PC-9 (cell line): ENCODE results near the gene TNF. TPM values are rescaled to one million over a fixed set of nuclear protein-coding genes. Genes with fewer than 3 reads are reported as not detected.

Experiments used
- BruUV-seq: library from RNA; stranded (reverse); fragments of 400-500 nt; replicated peaks from 2 replicates; lab custom pipeline; 2021; lab: Mats Ljungman, UMichigan
- CTCF ChIA-PET: fragments of 300-600 bp; sonication (Branson Sonifier 250); formaldehyde crosslinking; loops from one replicate; lab custom pipeline; 2022; ENCODE audit warnings: antibody characterized with exemption; lab: Charles Lee
- POLR2A ChIA-PET: fragments of 300-600 bp; sonication (Branson Sonifier 250); formaldehyde crosslinking; loops from one replicate; lab custom pipeline; 2022; ENCODE audit warnings: antibody characterized with exemption; ENCODE audit not compliant: unreplicated experiment; lab: Charles Lee
- DNase-seq, 2 experiments: peaks; one replicate each; pipeline versions ENCODE4 v3.0.0 to v3.0.0-alpha.2; 2015 to 2022; ENCODE audit warnings: mixed read lengths in 1 of 2
- H2AFZ ChIP-seq: fragments of 200-600 bp; sonication (generic); 2 replicates; pipeline ENCODE4 v1.8.1; 2017; ENCODE audit warnings: antibody characterized with exemption
- H3F3A ChIP-seq: fragments of 200-600 bp; sonication (generic); 2 replicates; pipeline ENCODE4 v1.8.1; 2017; ENCODE audit warnings: antibody characterized with exemption, mild to moderate bottlenecking, low read depth; ENCODE audit not compliant: insufficient read depth
- H3K27ac ChIP-seq: fragments of 200-600 bp; sonication (generic); 2 replicates; pipeline ENCODE4 v1.6.1; 2016; ENCODE audit warnings: mixed run types
- H3K27me3 ChIP-seq: fragments of 200-600 bp; sonication (generic); 2 replicates; pipeline ENCODE4 v1.6.1; 2016; ENCODE audit warnings: low read depth, mixed run types; ENCODE audit not compliant: insufficient read depth
- H3K36me3 ChIP-seq: fragments of 200-600 bp; sonication (generic); 2 replicates; pipeline ENCODE4 v1.6.1; 2016; ENCODE audit warnings: low read depth, mixed run types
- H3K4me1 ChIP-seq: fragments of 200-600 bp; sonication (generic); replicated peaks from 2 replicates; pipeline ENCODE4 v1.6.1; 2016; ENCODE audit warnings: mixed run types; ENCODE audit not compliant: insufficient read depth
- H3K4me2 ChIP-seq: fragments of 200-600 bp; sonication (generic); 2 replicates; pipeline ENCODE4 v1.6.1; 2017; ENCODE audit warnings: mixed run types
- H3K4me3 ChIP-seq: fragments of 200-600 bp; sonication (generic); 2 replicates; pipeline ENCODE4 v1.6.1; 2016; ENCODE audit warnings: mixed run types
- H3K79me2 ChIP-seq: fragments of 200-600 bp; sonication (generic); 2 replicates; pipeline ENCODE4 v1.6.1; 2017; ENCODE audit warnings: low read depth, mixed run types
- H3K9me2 ChIP-seq: fragments of 200-600 bp; sonication (generic); 2 replicates; pipeline ENCODE4 v1.8.1; 2017; ENCODE audit warnings: mild to moderate bottlenecking; ENCODE audit not compliant: insufficient read depth
- H3K9me3 ChIP-seq: fragments of 200-600 bp; sonication (generic); 2 replicates; pipeline ENCODE4 v1.8.1; 2016; ENCODE audit warnings: low read depth; ENCODE audit not compliant: insufficient read depth
- H4K20me1 ChIP-seq: fragments of 200-600 bp; sonication (generic); 2 replicates; pipeline ENCODE4 v1.8.1; 2017; ENCODE audit not compliant: insufficient read depth
- EZH2 ChIP-seq: fragments of 200-600 bp; sonication (generic); IDR thresholded peaks from 2 replicates; pipeline ENCODE4 v1.8.0; 2017; ENCODE audit warnings: antibody characterized with exemption, low read depth
- intact Hi-C: fragments of 100-400 bp; cut with micrococcal nuclease; formaldehyde crosslinking; loops from one replicate; pipeline ENCODE4 v1.10.0; 2022; ENCODE audit not compliant: unreplicated experiment
- total RNA-seq: library from RNA; stranded (reverse); gene quantifications from 2 replicates; pipeline ENCODE4 v1.2.3, GENCODE V29; 2021
- TF ChIP-seq, protein P1 (sequence below): fragments of 200-600 bp; sonication (generic); conservative IDR thresholded peaks from 2 replicates; pipeline ENCODE4 v1.6.1; 2017; ENCODE audit warnings: mixed run types, antibody characterized with exemption, mild to moderate bottlenecking, moderate library complexity

The TNF gene
- total RNA-seq, 1 experiment from 2014 or later, result not detected

DNA sequence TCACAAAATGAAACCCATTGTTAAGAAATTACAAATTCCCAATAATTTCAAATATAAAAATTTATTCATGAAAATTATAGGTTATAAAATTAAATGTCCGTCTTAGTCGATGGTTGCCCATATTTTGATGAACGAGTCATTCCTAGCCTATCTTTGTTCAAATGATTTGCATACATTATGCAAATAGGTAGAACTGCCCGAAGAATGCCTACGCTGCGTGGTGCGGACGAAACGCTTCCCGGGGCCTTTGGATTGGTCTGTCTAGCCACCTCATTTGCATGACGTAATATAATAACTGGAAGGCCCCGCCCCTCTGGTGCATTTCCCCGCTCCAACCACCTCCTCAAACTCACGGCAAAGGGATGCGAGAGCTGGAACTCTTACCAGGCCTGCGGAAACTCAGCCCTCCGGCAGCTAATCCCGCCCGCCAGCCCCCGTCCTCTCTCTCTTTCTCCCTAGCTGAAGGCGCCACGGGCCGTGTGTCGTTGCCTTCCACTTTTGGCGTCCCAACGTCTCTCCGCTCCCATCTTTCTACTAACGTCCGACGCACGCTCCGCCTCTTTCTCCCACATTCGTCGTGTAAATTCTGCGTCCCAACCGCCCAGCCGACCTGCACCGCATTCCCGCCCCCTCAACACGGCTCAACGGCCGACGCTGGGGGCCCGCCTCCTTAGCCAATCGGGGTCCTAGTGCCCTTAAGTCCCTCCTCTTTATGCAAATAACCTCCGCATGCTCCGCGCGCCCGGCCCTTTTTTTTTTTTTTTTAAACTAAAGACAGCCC lies 44.6 kb downstream of the TNF start:
- BruUV-seq, result TSS peak; percentile 94

GRCh38 chr6:31620586-31621319 lies 45.4 kb downstream of the TNF start, which contains the start of gene PRRC2A:
PRRC2A (plus strand) TSS chr6:31620715; CDS start chr6:31622790, 2,075 bp downstream.
- Histone ChIP-seq H3K9me2 (no peaks in the 10 kb centered on the region), H3K79me2 (peaks cover 49% of the 10 kb centered on the region), H3K27ac (peak within 1 kb of the TSS; percentile 81), H4K20me1 (peaks cover 3% of the 10 kb centered on the region; the same call in 1 of the 2 replicates), H3K4me3 (peak within 1 kb of the TSS; percentile 87), H3K36me3 (peaks cover 36% of the 10 kb centered on the region), H3K27me3 (no peaks in the 10 kb centered on the region), H2AFZ (peak within 1 kb of the TSS; percentile 88), H3K4me2 (peak within 1 kb of the TSS; percentile 87), H3F3A (peaks cover 27% of the 10 kb centered on the region), H3K4me1 (peaks cover 20% of the 10 kb centered on the region), H3K9me3 (no peaks in the 10 kb centered on the region)
- BruUV-seq, result no TSS peak
- CTCF ChIA-PET, result no interaction called here
- no peak for TF ChIP-seq EZH2
- TF ChIP-seq, protein P1, sequence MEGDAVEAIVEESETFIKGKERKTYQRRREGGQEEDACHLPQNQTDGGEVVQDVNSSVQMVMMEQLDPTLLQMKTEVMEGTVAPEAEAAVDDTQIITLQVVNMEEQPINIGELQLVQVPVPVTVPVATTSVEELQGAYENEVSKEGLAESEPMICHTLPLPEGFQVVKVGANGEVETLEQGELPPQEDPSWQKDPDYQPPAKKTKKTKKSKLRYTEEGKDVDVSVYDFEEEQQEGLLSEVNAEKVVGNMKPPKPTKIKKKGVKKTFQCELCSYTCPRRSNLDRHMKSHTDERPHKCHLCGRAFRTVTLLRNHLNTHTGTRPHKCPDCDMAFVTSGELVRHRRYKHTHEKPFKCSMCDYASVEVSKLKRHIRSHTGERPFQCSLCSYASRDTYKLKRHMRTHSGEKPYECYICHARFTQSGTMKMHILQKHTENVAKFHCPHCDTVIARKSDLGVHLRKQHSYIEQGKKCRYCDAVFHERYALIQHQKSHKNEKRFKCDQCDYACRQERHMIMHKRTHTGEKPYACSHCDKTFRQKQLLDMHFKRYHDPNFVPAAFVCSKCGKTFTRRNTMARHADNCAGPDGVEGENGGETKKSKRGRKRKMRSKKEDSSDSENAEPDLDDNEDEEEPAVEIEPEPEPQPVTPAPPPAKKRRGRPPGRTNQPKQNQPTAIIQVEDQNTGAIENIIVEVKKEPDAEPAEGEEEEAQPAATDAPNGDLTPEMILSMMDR, result no peak
- no peak for DNase-seq
- POLR2A ChIA-PET, result interaction anchor here (0.6 to 1.0 kb wide), 4 partner anchors 14 to 80 kb away, joined by 3 to 16 read pairs (median 4); no protein-coding TSS in a partner anchor
- intact Hi-C loops, result loop anchor here (1.0 to 2.0 kb wide), 2 partner anchors 18 to 32 kb away; partner anchors contain the start of gene BAG6

More for the DNA sequence above, 44.6 kb downstream of the TNF start:
- intact Hi-C loops, result loop anchor here (1.0 to 2.0 kb wide), 2 partner anchors 19 to 32 kb away; partner anchors contain the start of gene BAG6
- H3K4me1 ChIP-seq, result peaks cover 23% of the 10 kb centered on the region
- H3K27me3 ChIP-seq, result no peaks in the 10 kb centered on the region
- H3K9me3 ChIP-seq, result no peaks in the 10 kb centered on the region
- H3K79me2 ChIP-seq, result peaks cover 42% of the 10 kb centered on the region
- H2AFZ ChIP-seq, result peak overlapping the region; percentile 88
- ChIA-PET CTCF (no interaction called here), POLR2A (interaction anchor here (0.9 to 1.0 kb wide), 2 partner anchors 32 to 59 kb away, joined by 3 to 16 read pairs; no protein-coding TSS in a partner anchor)
- H3K4me3 ChIP-seq, result peak overlapping the region; percentile 67
- peak overlapping the region; percentile 81 for H3K27ac ChIP-seq
- H3K36me3 ChIP-seq, result peaks cover 29% of the 10 kb centered on the region
- H3K4me2 ChIP-seq, result peak overlapping the region; percentile 77
- 0 out of 2 replicates have a peak, but pooled peaks cover 2% of the 10 kb centered on the region for H4K20me1 ChIP-seq
- peak; percentile 96 to 97 for DNase-seq
- H3F3A ChIP-seq, result peaks cover 27% of the 10 kb centered on the region
- no peaks in the 10 kb centered on the region for H3K9me2 ChIP-seq
- TF ChIP-seq, protein P1, result no peak
- TF ChIP-seq EZH2, result no peak
